Gastrocnemius medialis (tissue), 4 donors: ENCODE measurements around the gene CACNA1S.

ENCODE experiments used
- CTCF ChIP-seq, 5 experiments: fragments of 450-650 bp in 3 of 5; fragments of 200-600 bp in 2 of 5; sonication (generic) in 2 of 5; IDR thresholded peaks in 4 of 5; conservative IDR thresholded peaks in 1 of 5; 1 replicate in 4 of 5; 2 replicates in 1 of 5; pipeline ENCODE4 v1.5.1; 2016 to 2019; ENCODE audit warnings: antibody characterized with exemption in 5 of 5, mild to moderate bottlenecking in 3 of 5, moderate library complexity in 3 of 5
- POLR2A ChIP-seq, 2 donors: fragments of 450-650 bp; IDR thresholded peaks; one replicate each; pipeline ENCODE4 v1.6.1; 2017; ENCODE audit warnings: antibody characterized with exemption in 2 of 2, mild to moderate bottlenecking in 2 of 2, moderate library complexity in 2 of 2

- TF ChIP-seq CTCF (IDR thresholded peaks at IDR 0.05 in 4 of 5, conservative IDR thresholded peaks at IDR 0.05 in 1 of 5) (no peak), POLR2A (IDR thresholded peaks at IDR 0.05) (no peak)
Observed at GRCh38 chr1:201036188-201036842, 75.9 kb downstream of the CACNA1S start.
